ENCODE data around the gene ZBTB21. TPM values are rescaled to one million over a fixed set of nuclear protein-coding genes. Genes with fewer than 3 reads are reported as not detected.

ZBTB21 gene
- total RNA-seq (100 to 1,000 TPM; 132 to 139 TPM), total RNA-seq (27.0 to 259 (median 58.6) reads per million in 172 experiments)
- 7.8 TPM for polyA plus RNA-seq (2013, experiment 1 of 2)
- polyA plus RNA-seq (2013, experiment 2 of 2): 15.5 TPM

- H3K4me3 Mint-ChIP-seq: peak within 1 kb of the TSS; percentile 100
- peak within 1 kb of the TSS; percentile 91 to 100 for H3K27ac ChIP-seq (ENCODE audit: low read depth in 1 of 2, low read length in 2 of 2)
- peaks cover 28% of the 10 kb centered on the region for H3K36me3 Mint-ChIP-seq (ENCODE audit: low read depth)
- H3K27me3 Mint-ChIP-seq: no peaks in the 10 kb centered on the region
- H3K36me3 ChIP-seq (ENCODE audit: insufficient read depth, low read length): no peaks in the 10 kb centered on the region
- intact Hi-C loops (cut with DNase I, micrococcal nuclease): loop anchor here (1.0 to 10.0 kb wide), 6 partner anchors 52 to 131 kb away; partner anchors contain the start of gene PRDM15 (in 1 of the 2)
- H3K4me1 ChIP-seq (ENCODE audit: insufficient read depth, low read length): peaks cover 11% of the 10 kb centered on the region
- no peaks in the 10 kb centered on the region for H3K27me3 ChIP-seq (ENCODE audit: control insufficient read depth in 1 of 2, insufficient read depth in 2 of 2, low read length in 2 of 2)
- no peak for TF ChIP-seq CTCF (IDR thresholded peaks at IDR 0.05)
- ChIA-PET POLR2A (interaction anchor here (0.6 to 5.8 kb wide), 13 partner anchors 16 to 883 kb away, joined by 3 to 88 read pairs (median 4); partner anchors contain the start of gene UBASH3A), CTCF (interaction anchor here (0.7 to 4.4 kb wide), 2 partner anchors 98 to 960 kb away, joined by 4 to 25 read pairs; no protein-coding TSS in a partner anchor)
- H3K27ac Mint-ChIP-seq: peak within 1 kb of the TSS; percentile 99
- DNase-seq: peak; percentile 96 to 99 (median 98)
- peaks cover 3% of the 10 kb centered on the region for H3K9me3 Mint-ChIP-seq
- peaks cover 0 to 5% of the 10 kb centered on the region in 2 experiments for H3K9me3 ChIP-seq (ENCODE audit: control insufficient read depth in 1 of 2, insufficient read depth in 1 of 2, low read length in 2 of 2)
- H3K4me1 Mint-ChIP-seq (ENCODE audit: low read depth): peaks cover 35% of the 10 kb centered on the region
- peak; percentile 73 for ATAC-seq (ENCODE audit: poor library complexity)
- H3K4me3 ChIP-seq (ENCODE audit: low read length): peak within 1 kb of the TSS; percentile 83
Measured at GRCh38 chr21:42009831-42010506, at the start of gene ZBTB21. TSS of gene ZBTB21 (minus strand) at chr21:42010360. CDS start at chr21:41994095, 16,265 bp downstream.

GRCh38 chr21:42059721-42060120 is 49.6 kb upstream of the ZBTB21 start:
- no peaks in the 10 kb centered on the region for H3K27me3 ChIP-seq (ENCODE audit: control insufficient read depth in 1 of 2, insufficient read depth in 2 of 2, low read length in 2 of 2)
- no peaks in the 10 kb centered on the region for H3K9me3 ChIP-seq (ENCODE audit: control insufficient read depth in 1 of 2, insufficient read depth in 1 of 2, low read length in 2 of 2)
- ATAC-seq (ENCODE audit: poor library complexity) (no peak), DNase-seq (no peak)
- no peak overlapping the region for H3K4me3 ChIP-seq (ENCODE audit: low read length)
- TF ChIP-seq CTCF (IDR thresholded peaks at IDR 0.05): no peak
- Mint-ChIP-seq H3K36me3 (ENCODE audit: low read depth) (no peaks in the 10 kb centered on the region), H3K27ac (peak overlapping the region; percentile 98), H3K4me3 (no peak overlapping the region), H3K4me1 (ENCODE audit: low read depth) (peaks cover 65% of the 10 kb centered on the region), H3K27me3 (no peaks in the 10 kb centered on the region), H3K9me3 (no peaks in the 10 kb centered on the region)
- ChIA-PET POLR2A (no interaction called here), CTCF (no interaction called here)
- peaks cover 51% of the 10 kb centered on the region for H3K4me1 ChIP-seq (ENCODE audit: insufficient read depth, low read length)
- intact Hi-C loops (cut with DNase I, micrococcal nuclease): loop anchor here (5.0 to 10.0 kb wide), 3 partner anchors 175 to 833 kb away; partner anchors contain the start of genes MX2 (in 1 of the 2) and NDUFV3 (in 1 of the 2)
- H3K36me3 ChIP-seq (ENCODE audit: insufficient read depth, low read length): no peaks in the 10 kb centered on the region
- no peak overlapping the region for H3K27ac ChIP-seq (ENCODE audit: low read depth in 1 of 2, low read length in 2 of 2)

- no peak overlapping the region for H3K4me3 Mint-ChIP-seq
- H3K36me3 ChIP-seq (ENCODE audit: insufficient read depth, low read length): no peaks in the 10 kb centered on the region
- H3K9me3 Mint-ChIP-seq: no peaks in the 10 kb centered on the region
- DNase-seq (no peak), ATAC-seq (ENCODE audit: poor library complexity) (no peak)
- H3K4me1 Mint-ChIP-seq (ENCODE audit: low read depth): peaks cover 59% of the 10 kb centered on the region
- no peak overlapping the region for H3K27ac ChIP-seq (ENCODE audit: low read depth in 1 of 2, low read length in 2 of 2)
- TF ChIP-seq CTCF (IDR thresholded peaks at IDR 0.05): no peak
- POLR2A ChIA-PET: no interaction called here
- CTCF ChIA-PET: no interaction called here
- peaks cover 45% of the 10 kb centered on the region for H3K4me1 ChIP-seq (ENCODE audit: insufficient read depth, low read length)
- no peak overlapping the region for H3K4me3 ChIP-seq (ENCODE audit: low read length)
- no peaks in the 10 kb centered on the region for H3K27me3 Mint-ChIP-seq
- H3K9me3 ChIP-seq (ENCODE audit: control insufficient read depth in 1 of 2, insufficient read depth in 1 of 2, low read length in 2 of 2): no peaks in the 10 kb centered on the region
- no peaks in the 10 kb centered on the region for H3K36me3 Mint-ChIP-seq (ENCODE audit: low read depth)
- H3K27ac Mint-ChIP-seq: peak overlapping the region; percentile 98
- no peaks in the 10 kb centered on the region for H3K27me3 ChIP-seq (ENCODE audit: control insufficient read depth in 1 of 2, insufficient read depth in 2 of 2, low read length in 2 of 2)
- intact Hi-C loops (cut with DNase I, micrococcal nuclease): no loop called here
Measured at GRCh38 chr21:42059141-42059540, 49.0 kb upstream of the ZBTB21 start.
